ENCODE data around the gene FGF8.

Gene FGF8

DNA sequence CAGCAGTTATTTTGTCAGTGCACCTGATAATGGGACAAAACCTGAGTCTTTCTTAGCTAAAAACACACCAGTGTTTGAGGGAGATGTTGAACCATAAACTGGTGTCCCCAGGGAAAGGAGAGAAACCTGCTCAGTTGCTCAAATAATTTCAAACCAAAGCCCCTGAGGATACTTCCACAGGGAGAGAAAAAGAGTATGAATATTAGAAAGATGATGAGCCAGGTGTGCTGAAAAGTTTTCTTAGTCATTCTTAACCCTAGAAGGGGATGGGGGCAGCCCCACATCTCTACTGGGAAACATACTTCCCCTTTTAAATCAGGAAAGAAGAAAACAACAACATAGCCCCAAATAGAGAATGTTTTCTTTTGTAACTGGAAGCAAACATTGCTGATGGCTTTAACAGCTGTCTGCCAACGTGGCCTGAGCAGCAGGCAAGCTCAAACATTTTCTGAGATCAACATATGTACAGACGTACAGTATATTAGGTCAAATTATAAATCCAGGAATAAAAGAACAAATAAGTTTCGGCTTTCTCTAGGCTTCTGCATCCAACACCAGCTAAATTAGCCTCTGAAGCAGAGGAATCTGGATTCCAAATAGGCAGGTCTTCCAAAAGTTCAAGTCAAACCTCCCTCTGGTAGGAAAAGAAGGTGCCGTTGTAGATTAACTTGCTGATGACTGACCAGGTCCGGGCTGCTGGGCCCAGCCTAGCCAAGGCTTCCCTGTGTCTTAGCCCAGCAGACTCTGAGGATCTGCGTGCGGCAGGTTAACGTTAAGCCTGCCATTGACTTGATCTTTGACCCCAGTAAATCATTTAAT lies 50.4 kb downstream of the FGF8 start:
- no peak for DNase-seq

DNA sequence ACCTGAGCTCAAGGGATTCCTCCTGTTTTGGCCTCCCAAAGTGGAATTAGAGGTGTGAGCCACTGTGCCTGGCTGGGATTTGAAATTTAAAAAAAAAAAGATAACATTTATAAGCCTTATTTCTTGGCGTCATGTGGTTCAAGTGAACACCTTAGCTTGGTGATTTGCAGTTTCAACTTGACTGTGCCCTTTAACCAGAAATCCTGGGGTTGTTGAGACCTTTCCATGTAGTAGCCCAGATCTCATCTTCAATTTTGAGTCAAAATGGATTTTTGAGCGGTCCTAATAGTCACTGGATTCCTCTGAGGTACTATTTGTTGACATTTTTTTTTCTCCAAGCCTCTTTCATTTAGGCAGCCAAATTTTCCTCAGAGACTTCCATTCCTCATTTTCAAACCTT lies 51.5 kb downstream of the FGF8 start:
- DNase-seq = no peak

DNA sequence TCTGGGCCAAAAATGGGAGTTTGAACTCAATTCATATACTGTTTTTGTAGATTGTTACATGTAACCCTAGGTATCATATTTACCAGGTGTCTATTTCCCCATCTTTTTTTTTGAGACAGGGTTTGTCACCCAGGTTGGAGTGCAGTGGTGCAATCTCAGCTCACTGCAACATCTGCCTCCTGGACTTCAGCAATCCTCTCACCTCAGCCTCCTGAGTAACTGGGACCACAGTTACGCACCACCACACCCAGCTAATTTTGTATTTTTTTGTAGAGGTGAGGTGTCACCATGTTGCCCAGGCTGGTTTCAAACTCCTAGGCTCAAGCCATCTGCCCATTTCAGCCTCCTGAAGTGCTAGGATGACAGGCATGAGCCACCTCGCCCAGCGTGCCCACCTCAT lies 52.7 kb downstream of the FGF8 start:
- no peak for DNase-seq

DNA sequence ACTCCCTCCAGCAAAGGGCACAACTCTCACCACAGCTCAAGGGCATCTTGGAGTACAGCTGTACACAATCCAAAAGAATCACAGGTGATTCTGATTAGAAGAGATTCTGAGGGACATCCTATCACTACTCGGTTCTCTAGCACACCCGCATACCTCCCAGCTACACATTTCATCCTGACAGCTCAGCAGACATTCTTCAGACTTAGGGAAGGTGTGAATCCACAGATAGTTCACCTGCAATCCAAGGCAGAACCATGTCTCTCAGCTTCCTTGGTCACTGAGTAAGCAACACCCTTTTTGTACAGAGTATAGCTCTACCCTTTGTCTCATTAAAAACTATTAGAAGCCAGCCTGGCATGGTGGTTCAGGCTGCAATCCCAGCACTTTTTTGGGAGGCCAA lies 54.1 kb downstream of the FGF8 start:
- DNase-seq = no peak

DNA sequence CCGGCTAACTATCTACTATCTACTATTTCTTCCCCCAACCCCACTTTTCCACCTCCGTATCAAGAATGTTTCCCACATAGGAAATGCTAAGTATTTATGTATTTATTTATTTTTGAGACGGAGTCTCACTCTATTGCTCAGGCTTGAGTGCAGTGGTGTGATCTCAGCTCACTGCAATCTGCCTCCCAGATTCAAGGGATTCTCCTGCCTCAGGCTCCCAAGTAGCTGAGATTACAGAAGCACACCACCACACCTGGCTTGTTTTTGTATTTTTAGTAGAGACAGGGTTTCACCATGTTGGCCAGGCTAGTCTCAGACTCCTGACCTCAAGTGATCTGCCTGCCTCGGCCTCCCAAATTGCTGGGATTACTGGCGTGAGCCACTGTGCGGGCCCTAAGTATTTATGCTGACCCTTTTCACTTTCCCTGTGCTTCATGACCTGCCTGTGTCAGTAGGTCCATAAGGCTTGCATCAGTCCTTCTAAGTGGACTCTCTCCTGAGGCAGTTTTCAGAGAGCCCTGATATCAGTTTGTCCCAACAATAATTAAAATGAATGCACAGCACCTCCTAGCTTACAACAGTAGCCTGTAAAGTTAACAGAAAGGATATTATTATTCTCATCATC lies 55.2 kb downstream of the FGF8 start:
- no peak for DNase-seq

Data from NCI-H1092 (cell line).